ENCODE data around the gene CHAF1A. TPM values are rescaled to one million over a fixed set of nuclear protein-coding genes. Genes with fewer than 3 reads are reported as not detected.

CHAF1A gene
- total RNA-seq, 3 donors from 2014 or later, result 17.3 to 24.9 (median 18.1) TPM

- no peaks in the 10 kb centered on the region for H3K36me3 ChIP-seq (ENCODE audit: low read depth)
- no peaks in the 10 kb centered on the region for H3K9me3 ChIP-seq
- ATAC-seq, result no peak
- no peak overlapping the region for H3K4me3 ChIP-seq
- DNase-seq, result no peak
- TF ChIP-seq CTCF (IDR thresholded peaks at IDR 0.05), result no peak
- no peaks in the 10 kb centered on the region for H3K4me1 ChIP-seq (ENCODE audit: low read depth)
- intact Hi-C loops (cut with DNase I, micrococcal nuclease), result no loop called here
These were observed 12.4 kb downstream of the CHAF1A start for GRCh38 chr19:4414800-4415321.

GRCh38 chr19:4415352-4415751 is 12.9 kb downstream of the CHAF1A start:
- H3K4me1 ChIP-seq (ENCODE audit: low read depth), result no peaks in the 10 kb centered on the region
- no peaks in the 10 kb centered on the region for H3K36me3 ChIP-seq (ENCODE audit: low read depth)
- DNase-seq (no peak), ATAC-seq (no peak)
- no peak overlapping the region for H3K4me3 ChIP-seq
- no peaks in the 10 kb centered on the region for H3K9me3 ChIP-seq
- no peak for TF ChIP-seq CTCF (IDR thresholded peaks at IDR 0.05)
- intact Hi-C loops (cut with DNase I, micrococcal nuclease), result no loop called here

- ATAC-seq (no peak), DNase-seq (no peak)
- Histone ChIP-seq H3K9me3 (no peaks in the 10 kb centered on the region), H3K4me3 (no peak overlapping the region), H3K36me3 (ENCODE audit: low read depth) (no peaks in the 10 kb centered on the region), H3K4me1 (ENCODE audit: low read depth) (no peaks in the 10 kb centered on the region)
- intact Hi-C loops (cut with DNase I, micrococcal nuclease), result no loop called here
- TF ChIP-seq CTCF (IDR thresholded peaks at IDR 0.05), result no peak
These were observed 13.8 kb downstream of the CHAF1A start for GRCh38 chr19:4416268-4416667.

- no peak for TF ChIP-seq CTCF (IDR thresholded peaks at IDR 0.05)
- intact Hi-C loops (cut with DNase I, micrococcal nuclease), result no loop called here
- no peaks in the 10 kb centered on the region for H3K4me1 ChIP-seq (ENCODE audit: low read depth)
- no peak overlapping the region for H3K4me3 ChIP-seq
- no peaks in the 10 kb centered on the region for H3K9me3 ChIP-seq
- no peaks in the 10 kb centered on the region for H3K36me3 ChIP-seq (ENCODE audit: low read depth)
- DNase-seq (no peak), ATAC-seq (no peak)
These were observed 21.1 kb downstream of the CHAF1A start for GRCh38 chr19:4423416-4424126.

GRCh38 chr19:4425537-4425936 is 23.1 kb downstream of the CHAF1A start:
- ATAC-seq (no peak), DNase-seq (no peak)
- Histone ChIP-seq H3K4me3 (no peak overlapping the region), H3K36me3 (ENCODE audit: low read depth) (no peaks in the 10 kb centered on the region), H3K9me3 (no peaks in the 10 kb centered on the region), H3K4me1 (ENCODE audit: low read depth) (no peaks in the 10 kb centered on the region)
- intact Hi-C loops (cut with DNase I, micrococcal nuclease), result no loop called here
- TF ChIP-seq CTCF (IDR thresholded peaks at IDR 0.05), result no peak

Data from mucosa of descending colon (tissue), 3 donors.